ENCODE data around the gene AOPEP. TPM values are rescaled to one million over a fixed set of nuclear protein-coding genes. Genes with fewer than 3 reads are reported as not detected.
A peak's percentile ranks its signal among the peaks of the same experiment; 100 is the strongest.

AOPEP gene
- total RNA-seq (1 to 10 TPM; 6.9 to 7.0 TPM), total RNA-seq (3.4 to 16.5 (median 9.5) reads per million in 172 experiments)
- polyA plus RNA-seq (2013, experiment 1 of 2): 2.6 TPM
- polyA plus RNA-seq (2013, experiment 2 of 2): 4.5 TPM

- intact Hi-C loops (cut with DNase I, micrococcal nuclease): loop anchor here (1.0 to 10.0 kb wide), 9 partner anchors 54 to 1688 kb away; partner anchors contain the start of genes FANCC (in 1 of the 2), ZNF169 (in 1 of the 2) and ZNF367 (in 1 of the 2)
- H3K27ac ChIP-seq (ENCODE audit: low read depth in 1 of 2, low read length in 2 of 2): peak within 1 kb of the TSS; percentile 88
- Mint-ChIP-seq H3K27ac (peak within 1 kb of the TSS; percentile 98), H3K9me3 (no peaks in the 10 kb centered on the region), H3K4me3 (peak within 1 kb of the TSS; percentile 98), H3K4me1 (ENCODE audit: low read depth) (peaks cover 22% of the 10 kb centered on the region), H3K27me3 (no peaks in the 10 kb centered on the region), H3K36me3 (ENCODE audit: low read depth) (peaks cover 8% of the 10 kb centered on the region)
- ChIA-PET CTCF (no interaction called here), POLR2A (interaction anchor here (0.6 to 2.9 kb wide), 11 partner anchors 9 to 322 kb away, joined by 3 to 27 read pairs (median 4); partner anchors contain the start of gene FBP1)
- TF ChIP-seq CTCF (IDR thresholded peaks at IDR 0.05): no peak
- peak within 1 kb of the TSS; percentile 86 for H3K4me3 ChIP-seq (ENCODE audit: low read length)
- peak; percentile 97 for ATAC-seq (ENCODE audit: poor library complexity)
- H3K36me3 ChIP-seq (ENCODE audit: insufficient read depth, low read length): no peaks in the 10 kb centered on the region
- no peaks in the 10 kb centered on the region for H3K9me3 ChIP-seq (ENCODE audit: control insufficient read depth in 1 of 2, insufficient read depth in 1 of 2, low read length in 2 of 2)
- H3K4me1 ChIP-seq (ENCODE audit: insufficient read depth, low read length): peaks cover 12% of the 10 kb centered on the region
- peak; percentile 98 to 100 (median 99) for DNase-seq
- H3K27me3 ChIP-seq (ENCODE audit: control insufficient read depth in 1 of 2, insufficient read depth in 2 of 2, low read length in 2 of 2): no peaks in the 10 kb centered on the region
Observed at GRCh38 chr9:94726495-94727191, at the start of gene AOPEP. Gene AOPEP (plus strand): TSS chr9:94726699. CDS start chr9:94759784, 33,085 bp downstream.

GRCh38 chr9:94677929-94678328 lies 48.6 kb upstream of the AOPEP start:
- POLR2A ChIA-PET: no interaction called here

GRCh38 chr9:94679587-94679986 lies 46.9 kb upstream of the AOPEP start:
- no peaks in the 10 kb centered on the region for H3K27me3 ChIP-seq (ENCODE audit: control insufficient read depth in 1 of 2, insufficient read depth in 2 of 2, low read length in 2 of 2)
- no peak overlapping the region for H3K27ac Mint-ChIP-seq
- no peaks in the 10 kb centered on the region for H3K4me1 Mint-ChIP-seq (ENCODE audit: low read depth)
- no peaks in the 10 kb centered on the region for H3K36me3 Mint-ChIP-seq (ENCODE audit: low read depth)
- POLR2A ChIA-PET: interaction anchor here (1.7 kb wide), 1 partner anchor 448 kb away, joined by 3 read pairs; no protein-coding TSS in a partner anchor
- no peak for DNase-seq
- H3K9me3 Mint-ChIP-seq: no peaks in the 10 kb centered on the region
- CTCF ChIA-PET: interaction anchor here (3.2 kb wide), 1 partner anchor 449 kb away, joined by 80 read pairs; no protein-coding TSS in a partner anchor
- intact Hi-C loops (cut with DNase I, micrococcal nuclease): no loop called here
- peaks cover 24% of the 10 kb centered on the region for H3K27me3 Mint-ChIP-seq
- no peaks in the 10 kb centered on the region for H3K36me3 ChIP-seq (ENCODE audit: insufficient read depth, low read length)
- no peak for TF ChIP-seq CTCF (IDR thresholded peaks at IDR 0.05)
- no peak overlapping the region for H3K4me3 ChIP-seq (ENCODE audit: low read length)
- H3K4me1 ChIP-seq (ENCODE audit: insufficient read depth, low read length): peaks cover 3% of the 10 kb centered on the region
- no peak for ATAC-seq (ENCODE audit: poor library complexity)
- H3K9me3 ChIP-seq (ENCODE audit: control insufficient read depth in 1 of 2, insufficient read depth in 1 of 2, low read length in 2 of 2): no peaks in the 10 kb centered on the region
- H3K4me3 Mint-ChIP-seq: no peak overlapping the region
- H3K27ac ChIP-seq (ENCODE audit: low read depth in 1 of 2, low read length in 2 of 2): no peak overlapping the region

More at GRCh38 chr9:94677929-94678328, 48.6 kb upstream of the AOPEP start:
- H3K9me3 Mint-ChIP-seq: no peaks in the 10 kb centered on the region
- peaks cover 24% of the 10 kb centered on the region for H3K27me3 Mint-ChIP-seq
- H3K27ac Mint-ChIP-seq: no peak overlapping the region
- CTCF ChIA-PET: interaction anchor here (1.7 kb wide), 1 partner anchor 9 kb away, joined by 6 read pairs; no protein-coding TSS in a partner anchor
- Histone ChIP-seq H3K27ac (ENCODE audit: low read depth in 1 of 2, low read length in 2 of 2) (no peak overlapping the region), H3K9me3 (ENCODE audit: control insufficient read depth in 1 of 2, insufficient read depth in 1 of 2, low read length in 2 of 2) (no peaks in the 10 kb centered on the region), H3K4me3 (ENCODE audit: low read length) (no peak overlapping the region), H3K4me1 (ENCODE audit: insufficient read depth, low read length) (peaks cover 3% of the 10 kb centered on the region), H3K27me3 (ENCODE audit: control insufficient read depth in 1 of 2, insufficient read depth in 2 of 2, low read length in 2 of 2) (no peaks in the 10 kb centered on the region), H3K36me3 (ENCODE audit: insufficient read depth, low read length) (no peaks in the 10 kb centered on the region)
- intact Hi-C loops (cut with DNase I, micrococcal nuclease): no loop called here
- H3K36me3 Mint-ChIP-seq (ENCODE audit: low read depth): no peaks in the 10 kb centered on the region
- H3K4me1 Mint-ChIP-seq (ENCODE audit: low read depth): no peaks in the 10 kb centered on the region
- no peak for TF ChIP-seq CTCF (IDR thresholded peaks at IDR 0.05)
- ATAC-seq (ENCODE audit: poor library complexity): no peak
- no peak overlapping the region for H3K4me3 Mint-ChIP-seq
- no peak for DNase-seq

Measured in CD4-positive, alpha-beta T cell (primary cell).